Measurements from ENCODE around the gene CYP4A22.
A peak's percentile ranks its signal among the peaks of the same experiment; 100 is the strongest.
"Not testable (repeated sequence)": the region's sequence is repeated elsewhere in the genome, so short reads cannot be mapped to it uniquely, and the experiment has no call there.

Gene CYP4A22

GRCh38 chr1:47128221-47128620 is 9.0 kb upstream of the CYP4A22 start:
- no peak for TF ChIP-seq CTCF (IDR thresholded peaks at IDR 0.05; ENCODE audit: low read depth, low read length)
- DNase-seq (ENCODE audit: extremely low read depth, low read depth), result no peak

- DNase-seq (ENCODE audit: extremely low read depth, low read depth), result not testable (repeated sequence)
These were observed 8.4 kb upstream of the CYP4A22 start for GRCh38 chr1:47128854-47129253.

- DNase-seq (ENCODE audit: extremely low read depth, low read depth), result not testable (repeated sequence)
These were observed 7.6 kb upstream of the CYP4A22 start for GRCh38 chr1:47129489-47130230.

- DNase-seq (ENCODE audit: extremely low read depth, low read depth), result not testable (repeated sequence)
These were observed 4.6 kb upstream of the CYP4A22 start for GRCh38 chr1:47132665-47133064.

- TF ChIP-seq CTCF (IDR thresholded peaks at IDR 0.05; ENCODE audit: low read depth, low read length), result no peak
- no peak for DNase-seq (ENCODE audit: extremely low read depth, low read depth)
These were observed 829 bp downstream of the CYP4A22 start for GRCh38 chr1:47137925-47138615.

- not testable (repeated sequence) for DNase-seq (ENCODE audit: extremely low read depth, low read depth)
These were observed 3.1 kb downstream of the CYP4A22 start for GRCh38 chr1:47140358-47140757.

- TF ChIP-seq CTCF (IDR thresholded peaks at IDR 0.05; ENCODE audit: low read depth, low read length), result peak; percentile 15; the same call in 1 of the 2 replicates
- DNase-seq (ENCODE audit: extremely low read depth, low read depth), result not testable (repeated sequence)
These were observed 6.4 kb downstream of the CYP4A22 start for GRCh38 chr1:47143654-47144053.

- not testable (repeated sequence) for DNase-seq (ENCODE audit: extremely low read depth, low read depth)
These were observed 9.3 kb downstream of the CYP4A22 start for GRCh38 chr1:47146495-47146894.

- no peak for DNase-seq (ENCODE audit: extremely low read depth, low read depth)
- no peak for TF ChIP-seq CTCF (IDR thresholded peaks at IDR 0.05; ENCODE audit: low read depth, low read length)
These were observed 10.0 kb downstream of the CYP4A22 start for GRCh38 chr1:47147047-47147785.

- not testable (repeated sequence) for DNase-seq (ENCODE audit: extremely low read depth, low read depth)
These were observed 11.9 kb downstream of the CYP4A22 start for GRCh38 chr1:47149162-47149561.

- not testable (repeated sequence) for DNase-seq (ENCODE audit: extremely low read depth, low read depth)
These were observed 19.2 kb downstream of the CYP4A22 start for GRCh38 chr1:47156457-47156856.

GRCh38 chr1:47157957-47158356 is 20.7 kb downstream of the CYP4A22 start:
- not testable (repeated sequence) for DNase-seq (ENCODE audit: extremely low read depth, low read depth)

Data from AG09319 (cell line).